HG02840 (cell line): Measurements from ENCODE around the gene SPSB4.

ENCODE experiments used
- ATAC-seq: cut with Tn5 transposase; IDR thresholded peaks from one replicate; pipeline ENCODE4 v1.9.1; 2021; ENCODE audit warnings: mild to moderate bottlenecking, moderate library complexity, moderate number of reproducible peaks; ENCODE audit not compliant: unreplicated experiment, low FRiP score

The SPSB4 gene

GRCh38 chr3:141052201-141053069, 1.3 kb downstream of the SPSB4 start:
- no peak for ATAC-seq

- no peak for ATAC-seq
Measured at GRCh38 chr3:141055136-141055535, 4.0 kb downstream of the SPSB4 start.

- no peak for ATAC-seq
Measured at GRCh38 chr3:141055536-141056445, 4.6 kb downstream of the SPSB4 start.

GRCh38 chr3:141056751-141057171, 5.6 kb downstream of the SPSB4 start:
- no peak for ATAC-seq

- no peak for ATAC-seq
Measured at GRCh38 chr3:141057436-141057835, 6.3 kb downstream of the SPSB4 start.

GRCh38 chr3:141057946-141058800, 7.0 kb downstream of the SPSB4 start:
- no peak for ATAC-seq

- ATAC-seq: no peak
Measured at GRCh38 chr3:141058996-141059395, 7.8 kb downstream of the SPSB4 start.

- no peak for ATAC-seq
Measured at GRCh38 chr3:141059816-141060215, 8.7 kb downstream of the SPSB4 start.

GRCh38 chr3:141060327-141060726, 9.2 kb downstream of the SPSB4 start:
- no peak for ATAC-seq

- no peak for ATAC-seq
Measured at GRCh38 chr3:141063831-141064230, 12.7 kb downstream of the SPSB4 start.

- no peak for ATAC-seq
Measured at GRCh38 chr3:141064255-141064926, 13.2 kb downstream of the SPSB4 start.

GRCh38 chr3:141065258-141065657, 14.1 kb downstream of the SPSB4 start:
- ATAC-seq: no peak

- ATAC-seq: no peak
Measured at GRCh38 chr3:141065841-141066805, 15.0 kb downstream of the SPSB4 start.

- ATAC-seq: no peak
Measured at GRCh38 chr3:141067206-141067974, 16.2 kb downstream of the SPSB4 start.

- no peak for ATAC-seq
Measured at GRCh38 chr3:141070229-141070628, 19.1 kb downstream of the SPSB4 start.

GRCh38 chr3:141070727-141071357, 19.7 kb downstream of the SPSB4 start:
- ATAC-seq: no peak

GRCh38 chr3:141071681-141072260, 20.6 kb downstream of the SPSB4 start:
- no peak for ATAC-seq
